Glutamatergic neuron (in vitro differentiated cells): ENCODE measurements around the gene SLC44A4. TPM values are rescaled to one million over a fixed set of nuclear protein-coding genes. Genes with fewer than 3 reads are reported as not detected.

Experiments used
- DNase-seq: peaks from one replicate; pipeline ENCODE4 v3.0.0; 2022
- H3K27ac Mint-ChIP-seq: one replicate; pipeline ENCODE4 v1.8.0; 2020; ENCODE audit warnings: mild to moderate bottlenecking, mixed read lengths, inconsistent platforms; ENCODE audit not compliant: unreplicated experiment
- H3K27me3 Mint-ChIP-seq: one replicate; pipeline ENCODE4 v1.8.0; 2020; ENCODE audit warnings: mild to moderate bottlenecking, moderate library complexity, mixed read lengths, inconsistent platforms; ENCODE audit not compliant: unreplicated experiment
- H3K36me3 Mint-ChIP-seq: one replicate; pipeline ENCODE4 v1.8.0; 2020; ENCODE audit warnings: mild to moderate bottlenecking, mixed read lengths, inconsistent platforms; ENCODE audit not compliant: unreplicated experiment
- H3K4me1 Mint-ChIP-seq: one replicate; pipeline ENCODE4 v1.8.0; 2020; ENCODE audit warnings: mild to moderate bottlenecking, low read depth, mixed read lengths, inconsistent platforms; ENCODE audit not compliant: unreplicated experiment
- H3K4me3 Mint-ChIP-seq: one replicate; pipeline ENCODE4 v1.8.0; 2020; ENCODE audit warnings: mild to moderate bottlenecking, mixed read lengths, inconsistent platforms; ENCODE audit not compliant: unreplicated experiment
- H3K9me3 Mint-ChIP-seq: one replicate; pipeline ENCODE4 v1.8.0; 2020; ENCODE audit warnings: mild to moderate bottlenecking, moderate library complexity, mixed read lengths, inconsistent platforms; ENCODE audit not compliant: unreplicated experiment
- total RNA-seq: library from RNA; stranded (reverse); fragmentation: NEBNext Ultra II Directional; extraction: Animal tissue kit (Norgen Biotek cat#: 25700); gene quantifications from one replicate; pipeline ENCODE4 v1.2.1, GENCODE V29; 2021; ENCODE audit not compliant: unreplicated experiment
- TF ChIP-seq, protein P1 (sequence below): fragments of 200-600 bp; sonication (generic); IDR thresholded peaks from one replicate; pipeline ENCODE4 v1.5.0; 2021; ENCODE audit not compliant: partially characterized antibody, unreplicated experiment

SLC44A4 gene
- total RNA-seq, 1 donor from 2014 or later, result not detected

DNA sequence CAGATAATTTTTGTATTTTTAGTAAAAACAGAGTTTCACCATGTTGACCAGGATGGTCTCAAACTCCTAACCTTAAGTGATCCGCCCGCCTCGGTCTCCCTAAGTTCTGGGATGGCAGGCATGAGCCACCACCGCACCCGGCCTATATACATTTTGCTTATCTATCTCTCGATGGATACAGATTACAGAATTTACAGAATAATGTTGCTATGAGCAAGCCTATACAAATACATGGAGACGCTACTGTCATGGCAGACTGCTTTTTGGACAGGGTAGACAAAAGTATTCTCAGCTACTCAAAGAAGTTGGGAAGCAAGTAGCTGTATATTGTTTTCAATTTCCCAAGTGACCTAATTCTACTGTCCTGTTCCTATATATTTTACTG, 65.3 kb downstream of the SLC44A4 start:
- Mint-ChIP-seq H3K4me1 (peaks cover 8% of the 10 kb centered on the region), H3K36me3 (peaks cover 4% of the 10 kb centered on the region), H3K4me3 (peak overlapping the region; percentile 82), H3K9me3 (peaks cover 10% of the 10 kb centered on the region), H3K27me3 (peaks cover 4% of the 10 kb centered on the region), H3K27ac (peak overlapping the region; percentile 91)
- TF ChIP-seq, protein P1, sequence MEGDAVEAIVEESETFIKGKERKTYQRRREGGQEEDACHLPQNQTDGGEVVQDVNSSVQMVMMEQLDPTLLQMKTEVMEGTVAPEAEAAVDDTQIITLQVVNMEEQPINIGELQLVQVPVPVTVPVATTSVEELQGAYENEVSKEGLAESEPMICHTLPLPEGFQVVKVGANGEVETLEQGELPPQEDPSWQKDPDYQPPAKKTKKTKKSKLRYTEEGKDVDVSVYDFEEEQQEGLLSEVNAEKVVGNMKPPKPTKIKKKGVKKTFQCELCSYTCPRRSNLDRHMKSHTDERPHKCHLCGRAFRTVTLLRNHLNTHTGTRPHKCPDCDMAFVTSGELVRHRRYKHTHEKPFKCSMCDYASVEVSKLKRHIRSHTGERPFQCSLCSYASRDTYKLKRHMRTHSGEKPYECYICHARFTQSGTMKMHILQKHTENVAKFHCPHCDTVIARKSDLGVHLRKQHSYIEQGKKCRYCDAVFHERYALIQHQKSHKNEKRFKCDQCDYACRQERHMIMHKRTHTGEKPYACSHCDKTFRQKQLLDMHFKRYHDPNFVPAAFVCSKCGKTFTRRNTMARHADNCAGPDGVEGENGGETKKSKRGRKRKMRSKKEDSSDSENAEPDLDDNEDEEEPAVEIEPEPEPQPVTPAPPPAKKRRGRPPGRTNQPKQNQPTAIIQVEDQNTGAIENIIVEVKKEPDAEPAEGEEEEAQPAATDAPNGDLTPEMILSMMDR, result no peak
- DNase-seq, result no peak

Other genes starting within 250 kb of the SLC44A4 start
- 804 TPM for gene BAG6, start 226.3 kb downstream of the SLC44A4 start, total RNA-seq
- gene APOM, start 223.1 kb downstream of the SLC44A4 start, total RNA-seq, result 1.5 TPM
- gene C6orf47, start 218.2 kb downstream of the SLC44A4 start, total RNA-seq, result 28.8 TPM
- 30.1 TPM for gene GPANK1, start 214.0 kb downstream of the SLC44A4 start, total RNA-seq
- gene CSNK2B, start 212.9 kb downstream of the SLC44A4 start, total RNA-seq, result 214 TPM
- gene LY6G5B, start 209.0 kb downstream of the SLC44A4 start, total RNA-seq, result 43.1 TPM
- gene LY6G5C, start 197.9 kb downstream of the SLC44A4 start, total RNA-seq, result 13.8 TPM
- gene ABHD16A, start 175.7 kb downstream of the SLC44A4 start, total RNA-seq, result 120 TPM
- not detected for gene LY6G6F, start 172.1 kb downstream of the SLC44A4 start, total RNA-seq
- gene LY6G6D, start 163.6 kb downstream of the SLC44A4 start, total RNA-seq, result not detected
- gene LY6G6C, start 157.3 kb downstream of the SLC44A4 start, total RNA-seq, result 1.8 TPM
- not detected for gene MPIG6B, start 155.6 kb downstream of the SLC44A4 start, total RNA-seq
- 266 TPM for gene DDAH2, start 149.7 kb downstream of the SLC44A4 start, total RNA-seq
- gene CLIC1, start 142.5 kb downstream of the SLC44A4 start, total RNA-seq, result 310 TPM
- 25.7 TPM for gene MSH5, start 139.0 kb downstream of the SLC44A4 start, total RNA-seq
- 3.7 TPM for gene SAPCD1, start 116.3 kb downstream of the SLC44A4 start, total RNA-seq
- 3.2 TPM for gene VWA7, start 101.7 kb downstream of the SLC44A4 start, total RNA-seq
- gene VARS1, start 83.2 kb downstream of the SLC44A4 start, total RNA-seq, result 204 TPM
- gene LSM2, start 72.0 kb downstream of the SLC44A4 start, total RNA-seq, result 68.2 TPM
- gene HSPA1L, start 63.7 kb downstream of the SLC44A4 start, total RNA-seq, result 2.5 TPM
- 54.3 TPM for gene HSPA1A, start 63.5 kb downstream of the SLC44A4 start, total RNA-seq
- 93.9 TPM for gene HSPA1B, start 51.3 kb downstream of the SLC44A4 start, total RNA-seq
- gene NEU1, start 16.2 kb downstream of the SLC44A4 start, total RNA-seq, result 40.2 TPM
- gene EHMT2, start 18.7 kb upstream of the SLC44A4 start, total RNA-seq, result 113 TPM
- gene ZBTB12, start 23.1 kb upstream of the SLC44A4 start, total RNA-seq, result 16.2 TPM
- not detected for gene C2, start 48.7 kb upstream of the SLC44A4 start, total RNA-seq
- gene CFB, start 67.1 kb upstream of the SLC44A4 start, total RNA-seq, result not detected
- gene NELFE, start 80.0 kb upstream of the SLC44A4 start, total RNA-seq, result 52.7 TPM
- 109 TPM for gene SKIC2, start 80.2 kb upstream of the SLC44A4 start, total RNA-seq
- gene DXO, start 93.1 kb upstream of the SLC44A4 start, total RNA-seq, result 23.8 TPM
- 9.3 TPM for gene C4A, start 103.1 kb upstream of the SLC44A4 start, total RNA-seq
- gene C4B, start 135.8 kb upstream of the SLC44A4 start, total RNA-seq, result 6.4 TPM
- gene CYP21A2, start 159.4 kb upstream of the SLC44A4 start, total RNA-seq, result 0.64 TPM
- gene TNXB, start 230.3 kb upstream of the SLC44A4 start, total RNA-seq, result 6.0 TPM
- 79.5 TPM for gene ATF6B, start 249.2 kb upstream of the SLC44A4 start, total RNA-seq